Activated CD4-positive, alpha-beta T cell treated with anti-CD3 and anti-CD28 coated beads, Interleukin-2, amount 50 U/mL, for 1 hour (primary cell): ENCODE results near the gene SCN1B.
A peak's percentile ranks its signal among the peaks of the same experiment; 100 is the strongest.

Source experiments
- DNase-seq: peaks from one replicate; pipeline ENCODE4 v3.0.0-alpha.2; 2020

Gene SCN1B

DNA sequence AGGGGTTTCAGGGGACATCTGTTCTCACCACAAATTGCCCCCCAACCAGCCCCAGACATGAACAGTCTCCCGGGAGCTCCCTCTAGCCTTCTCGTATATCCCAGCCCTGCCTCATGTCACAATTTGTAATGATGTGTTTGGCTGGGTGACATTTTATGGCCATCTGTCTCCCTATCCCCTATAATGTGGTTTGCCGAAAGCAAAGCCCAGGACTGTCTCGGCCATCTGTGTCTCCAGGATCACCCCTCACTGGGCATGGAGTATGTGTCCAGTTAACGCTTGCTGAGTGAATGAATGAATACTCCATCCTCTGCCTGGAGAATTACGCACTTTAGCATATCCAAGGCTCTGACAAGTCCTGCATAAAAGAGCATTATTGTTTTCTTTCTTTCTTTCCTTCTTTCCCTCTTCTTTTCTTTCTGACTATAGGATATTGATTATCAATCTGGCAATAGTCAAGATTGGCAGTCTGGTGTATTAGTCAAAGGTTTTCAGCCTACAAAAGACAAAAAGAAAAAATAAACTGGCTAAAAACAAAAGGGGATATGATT is 26.3 kb downstream of the SCN1B start:
- no peak for DNase-seq

DNA sequence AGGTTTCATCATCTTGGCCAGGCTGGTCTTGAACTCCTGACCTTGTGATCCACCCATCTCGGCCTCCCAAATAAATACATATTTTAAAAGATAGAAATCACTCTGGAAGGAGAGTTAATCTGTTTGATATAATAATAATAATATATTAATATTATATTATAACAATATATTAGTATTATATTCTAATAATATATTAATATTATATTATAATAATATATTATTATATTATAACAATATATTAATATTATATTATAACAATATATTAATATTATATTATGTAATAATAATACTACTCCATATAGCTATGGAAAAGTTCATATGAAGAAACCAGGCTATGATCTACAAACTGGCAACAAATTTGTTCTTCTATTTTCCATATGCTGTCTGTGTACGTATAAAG is 28.1 kb downstream of the SCN1B start:
- no peak for DNase-seq

DNA sequence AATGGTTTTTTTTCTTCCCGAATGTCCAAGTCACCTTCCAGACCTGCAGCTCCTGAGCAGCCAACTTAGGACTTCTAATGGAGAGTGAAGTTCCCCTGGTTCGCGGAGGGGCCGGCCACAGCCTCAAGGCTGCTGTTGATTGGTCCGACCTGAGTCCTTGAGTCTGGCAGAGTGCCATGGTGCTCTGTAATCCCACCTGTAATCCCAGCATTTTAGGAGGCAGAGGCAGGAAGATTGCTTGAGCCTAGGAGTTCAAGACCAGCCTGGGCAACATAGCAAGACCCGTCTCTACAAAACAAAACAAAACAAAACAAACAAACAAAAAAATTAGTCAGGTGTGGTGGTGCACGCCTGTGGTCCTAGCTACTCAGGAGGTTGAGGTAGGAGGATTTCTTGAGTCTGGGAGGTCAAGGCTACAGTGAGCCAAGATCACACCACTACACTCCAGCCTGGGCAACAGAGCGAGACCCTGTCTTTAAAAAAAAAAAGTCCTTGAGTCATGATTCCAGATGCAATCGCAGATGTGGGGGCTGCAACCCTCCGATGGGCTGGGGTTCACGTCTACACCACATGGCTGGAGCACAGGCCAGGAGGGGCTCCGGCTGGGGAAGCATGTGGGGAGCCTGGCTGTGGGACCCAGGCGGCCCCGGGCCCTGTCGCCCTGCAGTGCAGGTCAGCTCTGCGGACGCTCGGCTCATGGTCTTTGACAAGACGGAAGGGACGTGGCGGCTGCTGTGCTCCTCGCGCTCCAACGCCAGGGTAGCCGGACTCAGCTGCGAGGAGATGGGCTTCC is 28.9 kb downstream of the SCN1B start:
- no peak for DNase-seq

DNA sequence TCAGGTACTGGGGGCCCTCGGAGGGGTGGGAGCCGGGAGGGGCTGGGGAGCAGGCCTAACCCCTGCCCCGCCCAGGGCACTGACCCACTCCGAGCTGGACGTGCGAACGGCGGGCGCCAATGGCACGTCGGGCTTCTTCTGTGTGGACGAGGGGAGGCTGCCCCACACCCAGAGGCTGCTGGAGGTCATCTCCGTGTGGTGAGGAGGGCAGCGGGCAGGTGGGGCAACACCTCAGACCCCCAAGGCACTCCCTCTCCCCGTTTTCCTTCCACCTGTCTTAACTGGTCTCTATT is 29.5 kb downstream of the SCN1B start:
- DNase-seq = no peak

DNA sequence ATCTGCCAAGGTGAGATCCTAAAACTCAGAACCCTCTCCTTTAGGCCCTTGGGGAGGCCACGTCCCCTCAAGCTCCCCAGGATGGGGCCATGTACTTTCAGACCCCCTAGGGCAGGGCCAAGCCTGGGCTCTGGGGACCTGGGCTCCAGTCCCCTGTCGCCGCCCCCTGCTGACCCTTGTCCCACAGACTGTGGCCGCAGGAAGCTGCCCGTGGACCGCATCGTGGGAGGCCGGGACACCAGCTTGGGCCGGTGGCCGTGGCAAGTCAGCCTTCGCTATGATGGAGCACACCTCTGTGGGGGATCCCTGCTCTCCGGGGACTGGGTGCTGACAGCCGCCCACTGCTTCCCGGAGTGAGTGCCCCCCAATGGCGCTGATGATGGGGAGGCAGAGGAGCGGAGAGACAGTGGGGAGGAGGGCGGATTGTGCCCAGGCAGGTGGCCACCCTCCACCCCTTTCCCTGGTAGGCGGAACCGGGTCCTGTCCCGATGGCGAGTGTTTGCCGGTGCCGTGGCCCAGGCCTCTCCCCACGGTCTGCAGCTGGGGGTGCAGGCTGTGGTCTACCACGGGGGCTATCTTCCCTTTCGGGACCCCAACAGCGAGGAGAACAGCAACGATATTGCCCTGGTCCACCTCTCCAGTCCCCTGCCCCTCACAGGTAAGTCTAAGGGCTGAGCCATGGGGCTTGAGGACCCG is 30.0 kb downstream of the SCN1B start:
- DNase-seq = no peak

DNA sequence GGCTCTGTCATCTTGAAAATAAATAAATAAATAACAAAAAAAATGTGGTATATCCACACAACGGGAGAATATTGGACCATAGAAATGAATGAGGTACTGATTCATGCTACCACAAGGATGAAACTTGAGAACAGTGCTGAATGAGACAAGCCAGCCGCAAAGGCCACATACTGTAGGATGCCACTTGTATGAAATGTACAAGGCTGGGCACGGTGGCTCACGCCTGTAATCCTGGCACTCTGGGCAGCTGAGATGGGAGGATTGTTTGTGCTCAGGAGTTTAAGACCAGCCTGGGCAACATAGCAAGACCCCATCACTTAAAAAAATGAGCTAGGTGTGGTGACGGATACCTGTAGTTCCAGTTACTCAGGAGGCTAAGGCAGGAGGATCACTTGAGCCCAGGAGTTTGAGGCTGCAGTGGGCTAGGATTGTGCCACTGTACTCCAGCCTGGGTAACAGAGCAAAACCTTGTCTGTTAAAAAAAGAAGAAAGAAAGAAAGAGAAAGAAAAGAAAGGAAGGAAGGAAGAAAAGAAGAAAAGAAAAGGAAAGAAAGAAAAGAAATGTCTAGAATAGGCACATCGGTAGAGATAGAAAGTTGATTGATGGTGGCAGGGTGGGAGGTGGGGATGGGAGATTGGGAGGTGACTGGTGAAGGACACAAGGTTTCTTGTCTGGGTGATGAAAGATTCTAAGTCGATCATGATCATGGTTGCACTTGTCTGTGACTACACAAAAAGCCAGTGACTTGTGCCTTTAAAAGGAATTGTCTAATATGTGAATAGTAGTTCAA is 31.5 kb downstream of the SCN1B start:
- no peak for DNase-seq

DNA sequence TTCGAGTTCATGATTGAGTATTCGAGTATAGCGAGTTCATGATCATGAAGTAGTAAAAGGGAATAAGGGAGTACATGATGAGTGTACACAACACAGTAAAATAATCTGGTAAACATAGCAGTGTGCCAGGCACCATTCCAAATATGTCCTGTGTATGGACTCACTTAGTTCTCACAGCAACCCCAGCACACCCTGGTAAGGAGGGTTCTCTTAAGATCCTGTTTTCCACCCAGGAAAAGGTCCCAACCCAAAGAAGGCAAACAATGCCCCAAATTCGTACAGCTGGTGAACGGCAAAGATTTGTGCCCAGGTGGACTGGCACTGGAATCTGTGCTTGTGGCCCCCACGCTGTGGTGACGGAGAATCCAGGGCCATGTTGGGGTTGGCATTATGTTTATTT is 32.7 kb downstream of the SCN1B start:
- no peak for DNase-seq

DNA sequence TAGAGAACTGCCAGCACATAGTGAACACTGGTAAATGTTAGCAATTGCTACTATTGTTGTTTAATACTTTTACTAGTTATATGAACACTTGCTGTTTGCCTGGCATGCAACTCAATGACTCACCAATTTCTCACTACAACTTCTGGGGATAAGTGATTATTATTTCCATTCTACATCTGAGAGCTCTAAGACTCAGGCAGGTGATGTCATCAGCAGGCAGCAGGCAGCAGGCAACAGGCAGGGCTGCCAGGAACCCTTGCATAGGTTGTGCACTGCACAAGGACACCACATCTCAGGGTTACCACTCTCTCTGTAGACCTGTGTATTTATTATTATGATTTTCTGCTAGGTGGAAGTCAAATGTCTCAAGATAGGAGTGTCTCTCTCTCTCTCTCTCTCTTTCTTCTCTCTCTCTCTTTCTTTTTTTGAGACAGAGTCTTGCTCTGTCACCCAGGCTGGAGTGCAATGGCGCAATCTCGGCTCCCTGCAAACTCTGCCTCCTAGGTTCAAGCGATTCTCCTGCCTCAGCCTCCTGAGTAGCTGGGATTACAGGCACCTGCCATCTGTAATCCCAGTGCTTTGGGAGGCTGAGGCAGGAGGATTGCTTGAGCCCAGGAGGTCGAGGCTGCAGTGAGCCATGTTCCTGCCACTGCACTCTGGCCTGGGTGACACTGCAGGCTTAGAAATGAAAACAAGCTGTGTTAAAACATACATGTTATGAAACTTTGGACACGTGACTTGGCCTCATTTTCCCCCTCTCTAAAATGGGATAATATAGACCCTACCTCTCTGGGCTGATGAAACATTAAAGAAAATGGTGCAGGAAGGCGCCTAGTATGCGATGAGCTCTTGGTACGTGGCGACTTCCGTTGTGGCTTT is 33.9 kb downstream of the SCN1B start:
- no peak for DNase-seq

DNA sequence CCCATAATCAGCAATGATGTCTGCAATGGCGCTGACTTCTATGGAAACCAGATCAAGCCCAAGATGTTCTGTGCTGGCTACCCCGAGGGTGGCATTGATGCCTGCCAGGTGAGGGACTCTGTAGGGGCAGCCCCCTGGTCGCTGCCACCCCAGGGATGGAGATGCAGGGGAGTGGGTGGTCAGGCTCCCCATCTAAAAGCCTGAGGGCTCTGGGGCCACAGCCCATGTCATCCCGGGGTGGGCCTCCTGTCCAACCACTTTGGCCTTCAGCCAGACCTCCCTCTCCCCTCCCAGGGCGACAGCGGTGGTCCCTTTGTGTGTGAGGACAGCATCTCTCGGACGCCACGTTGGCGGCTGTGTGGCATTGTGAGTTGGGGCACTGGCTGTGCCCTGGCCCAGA is 35.3 kb downstream of the SCN1B start:
- DNase-seq = no peak

DNA sequence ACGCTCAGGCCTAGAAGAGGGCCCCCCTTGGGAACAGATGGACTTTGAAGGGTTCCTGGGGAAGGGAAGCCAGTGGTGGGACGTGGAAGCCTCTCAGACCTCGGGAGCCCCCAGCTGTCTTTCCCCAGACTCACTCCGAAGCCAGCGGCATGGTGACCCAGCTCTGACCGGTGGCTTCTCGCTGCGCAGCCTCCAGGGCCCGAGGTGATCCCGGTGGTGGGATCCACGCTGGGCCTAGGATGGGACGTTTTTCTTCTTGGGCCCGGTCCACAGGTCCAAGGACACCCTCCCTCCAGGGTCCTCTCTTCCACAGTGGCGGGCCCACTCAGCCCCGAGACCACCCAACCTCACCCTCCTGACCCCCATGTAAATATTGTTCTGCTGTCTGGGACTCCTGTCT is 35.9 kb downstream of the SCN1B start:
- no peak for DNase-seq

DNA sequence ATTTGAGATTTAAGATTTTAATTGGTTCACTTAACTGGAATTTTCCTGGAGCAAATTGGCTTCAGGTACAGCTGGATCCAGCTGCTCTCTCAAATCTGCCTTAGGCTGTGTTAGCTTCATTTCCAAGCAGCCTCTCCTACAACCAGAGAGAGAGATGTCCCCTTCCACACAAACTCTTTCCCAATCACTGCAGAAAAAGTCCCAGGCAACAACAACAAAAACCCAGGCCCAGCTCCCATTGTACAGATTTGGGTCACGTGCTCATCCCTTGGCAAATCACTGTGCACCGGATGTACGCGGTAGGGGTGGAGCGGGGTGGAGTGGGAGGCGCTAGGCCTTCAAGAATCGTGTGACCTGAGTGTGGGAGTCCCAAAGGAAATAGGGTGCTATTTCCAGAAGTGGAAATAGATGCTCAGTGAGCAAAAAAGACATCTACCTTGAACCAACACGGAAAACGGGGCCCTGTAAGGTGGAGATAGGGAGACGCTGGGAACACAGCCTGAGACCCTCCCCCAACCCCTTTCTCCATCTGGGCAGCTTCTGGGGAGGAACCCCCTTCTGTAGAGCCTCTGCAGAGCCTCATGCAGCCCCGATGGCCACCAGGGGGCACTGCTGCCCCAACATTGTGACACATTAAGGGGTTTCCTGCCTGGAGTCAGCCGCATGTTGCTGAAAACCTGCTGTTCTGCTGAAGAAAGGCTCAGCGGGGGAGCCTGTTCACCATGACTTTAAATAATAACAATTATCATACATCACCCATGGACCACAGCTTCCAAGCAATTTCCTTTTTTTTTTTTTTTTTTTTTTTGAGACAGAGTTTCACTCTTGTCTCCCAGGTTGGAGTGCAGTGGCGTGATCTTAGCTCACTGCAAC is 36.7 kb downstream of the SCN1B start:
- DNase-seq = peak; percentile 92

DNA sequence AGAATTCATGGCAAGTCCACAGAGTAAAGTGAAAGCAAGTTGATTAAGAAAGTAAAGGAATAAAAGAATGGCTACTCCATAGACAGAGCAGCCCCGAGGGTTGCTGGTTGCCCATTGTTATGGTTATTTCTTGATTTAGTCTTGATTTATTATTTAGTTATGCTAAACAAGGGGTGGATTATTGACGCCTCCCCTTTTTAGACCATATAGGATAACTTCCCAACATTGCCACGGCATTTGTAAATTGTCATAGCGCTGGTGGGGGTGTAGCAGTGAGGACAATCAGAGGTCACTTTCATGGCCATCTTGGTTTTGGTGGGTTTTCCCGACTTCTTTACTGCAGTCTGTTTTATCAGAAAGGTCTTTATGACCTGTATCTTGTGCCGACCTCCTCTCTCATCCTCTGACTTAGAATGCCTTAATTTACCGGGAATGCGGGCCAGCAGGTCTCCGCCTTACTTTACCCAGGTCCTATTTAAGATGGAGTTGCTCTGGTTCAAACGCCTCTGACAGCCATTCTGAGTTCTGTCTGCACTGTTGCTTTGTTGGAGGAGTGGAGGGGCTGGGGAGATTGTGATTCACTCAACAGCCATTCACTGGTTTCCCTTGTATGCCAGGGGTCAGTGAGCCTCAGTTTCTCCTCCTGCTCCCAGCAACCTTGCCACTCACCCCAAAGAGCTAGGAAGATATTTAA is 38.8 kb downstream of the SCN1B start:
- no peak for DNase-seq

DNA sequence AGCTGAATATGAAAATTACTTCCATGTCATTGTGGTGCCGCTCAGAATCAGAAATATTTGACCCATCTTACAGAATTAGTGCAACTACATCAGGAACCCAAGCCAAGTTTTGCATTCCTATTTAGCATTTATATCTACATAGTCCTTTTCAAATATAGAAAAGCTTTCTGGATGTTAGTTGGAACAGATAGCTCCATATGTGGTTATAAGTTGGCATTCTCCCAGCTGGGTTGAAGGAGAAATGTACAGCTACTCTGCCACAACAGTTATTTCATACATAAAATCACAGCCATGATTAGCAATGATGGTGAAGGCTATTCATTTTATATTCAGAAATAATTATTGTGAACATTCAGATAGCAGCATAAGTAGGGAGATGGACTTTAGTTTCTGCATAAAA is 39.4 kb downstream of the SCN1B start:
- no peak for DNase-seq

DNA sequence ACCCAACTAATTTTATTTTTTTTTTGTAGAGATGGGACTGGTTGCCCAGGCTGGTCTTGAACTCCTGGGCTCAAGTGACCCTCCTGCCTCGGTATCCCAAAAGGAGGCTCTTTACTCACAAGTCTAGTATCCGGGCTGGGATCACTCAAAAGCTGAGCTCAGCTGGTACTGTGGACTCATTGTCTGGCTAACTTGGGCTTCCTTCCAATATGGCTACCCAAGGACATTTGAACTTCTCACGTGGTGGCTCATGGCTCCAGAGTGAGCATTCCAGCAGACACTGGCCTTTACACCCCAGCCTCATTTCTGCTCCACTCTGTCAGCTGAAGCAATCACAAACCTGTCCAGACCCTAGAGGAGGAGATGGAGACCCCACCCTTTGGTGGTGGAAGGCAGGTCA is 40.2 kb downstream of the SCN1B start:
- no peak for DNase-seq

DNA sequence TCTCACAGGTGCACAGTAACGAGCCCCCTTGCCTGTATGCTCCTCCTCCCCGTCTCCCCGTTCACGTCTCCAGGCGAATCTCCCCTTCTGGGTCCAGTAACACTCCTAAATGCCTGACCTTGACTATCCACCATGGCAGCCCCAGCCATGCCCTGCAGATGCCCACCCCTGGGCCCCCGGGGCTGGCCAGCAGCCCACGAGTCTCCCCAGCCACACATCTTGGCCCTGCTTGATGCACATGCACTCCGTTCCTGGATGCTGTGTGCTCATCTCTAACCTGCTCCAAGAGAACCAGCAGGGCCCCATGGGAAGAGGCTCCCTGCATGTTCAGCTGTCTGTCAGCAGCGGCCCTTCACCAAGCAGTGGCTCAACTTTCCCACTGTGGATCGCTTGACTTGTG is 43.2 kb downstream of the SCN1B start:
- DNase-seq = no peak

DNA sequence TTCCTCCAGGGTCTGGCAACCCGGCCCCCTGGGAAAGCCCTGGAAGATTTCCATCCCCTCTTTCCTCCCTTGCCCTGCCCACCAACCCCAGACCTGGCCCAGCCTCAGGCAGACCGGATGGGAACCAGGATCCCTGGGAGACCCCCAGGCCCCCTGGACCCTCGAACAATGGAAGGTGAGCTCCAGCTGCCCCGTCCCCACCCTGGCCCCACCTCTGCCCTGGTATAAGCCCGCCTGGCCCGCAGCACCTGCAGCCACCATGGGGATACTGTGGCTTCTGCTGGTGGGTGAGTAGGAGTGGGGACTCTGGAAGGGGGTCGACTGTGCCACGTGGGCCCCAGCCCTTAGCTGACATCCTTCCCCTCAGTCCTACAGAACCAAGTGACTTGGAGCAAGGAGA is 43.7 kb downstream of the SCN1B start:
- no peak for DNase-seq

DNA sequence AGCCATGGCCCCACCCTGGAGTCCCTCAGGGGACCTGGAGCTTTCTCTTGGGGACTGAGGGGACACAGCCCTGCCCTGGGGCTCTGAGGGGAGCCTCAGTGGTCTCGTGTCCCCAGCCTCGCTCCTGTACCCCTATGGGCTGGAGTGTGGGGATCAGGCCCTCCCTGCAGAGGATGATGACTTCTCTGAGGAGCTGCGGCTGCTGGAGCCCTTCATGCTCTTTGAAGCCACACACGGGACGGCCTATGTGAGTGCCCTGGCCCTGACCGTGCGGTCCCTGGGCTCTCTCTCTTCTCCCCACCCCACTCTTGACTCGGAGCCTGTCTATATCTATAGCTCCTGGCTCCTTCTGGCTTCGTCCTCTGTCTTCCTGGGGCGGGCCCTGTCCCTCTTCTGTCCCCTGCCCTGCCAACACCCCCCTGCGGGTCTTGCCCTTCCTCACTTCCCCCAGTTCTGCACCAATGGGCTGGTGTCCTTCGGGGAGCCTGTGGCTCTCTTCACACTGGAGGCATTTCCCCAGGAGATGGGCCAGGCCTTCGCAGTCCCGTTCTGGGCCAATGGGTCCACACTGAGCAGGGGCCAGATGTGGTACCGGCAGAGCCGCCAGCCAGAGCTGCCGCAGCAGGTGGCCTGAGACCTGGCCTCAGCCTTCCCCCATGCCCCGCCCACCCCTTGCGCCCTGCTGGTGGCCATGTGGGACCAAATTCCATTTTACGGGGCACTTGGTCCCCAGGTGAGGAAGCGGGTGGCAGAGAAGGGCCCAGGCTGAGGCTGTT is 44.3 kb downstream of the SCN1B start:
- no peak for DNase-seq

DNA sequence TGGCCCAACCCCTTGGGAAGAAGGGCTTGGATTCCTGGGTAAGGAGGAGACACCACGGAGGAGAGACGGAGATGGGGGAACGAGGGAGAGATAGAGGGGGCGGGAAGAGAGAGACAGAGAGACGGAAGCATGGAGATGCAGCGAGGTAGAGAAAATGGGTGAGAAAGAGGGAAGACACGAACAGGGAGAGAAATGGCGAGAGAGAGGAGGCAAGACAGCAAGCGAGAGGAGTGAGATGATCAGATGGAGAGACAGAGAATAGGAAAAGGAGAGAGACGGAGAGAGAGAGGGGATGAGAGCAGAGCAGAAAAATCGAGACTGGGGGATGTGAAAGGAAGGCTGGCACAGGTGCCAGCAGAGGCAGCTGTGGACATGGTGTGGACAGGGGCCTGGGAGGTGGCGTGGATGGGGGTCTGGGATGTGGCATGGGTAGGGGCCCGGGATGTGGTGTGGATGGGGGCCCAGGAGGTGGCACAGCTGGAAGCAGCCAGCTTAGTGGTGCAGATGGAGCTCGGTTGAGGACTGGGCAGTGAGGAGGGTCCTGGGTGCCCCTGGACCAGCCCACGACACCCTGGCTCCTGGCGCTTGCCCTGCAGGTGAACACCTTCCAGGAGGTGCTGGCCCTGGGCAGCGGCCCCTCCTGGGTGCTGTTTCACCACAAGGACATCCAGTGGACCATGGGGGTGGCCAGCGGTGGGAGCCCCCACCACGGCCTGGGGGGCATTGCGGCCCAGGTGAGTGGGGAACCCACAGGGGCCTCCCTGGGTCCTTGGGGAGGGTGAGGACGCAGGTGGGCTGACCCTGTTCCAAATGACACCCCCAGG is 45.1 kb downstream of the SCN1B start:
- no peak for DNase-seq

DNA sequence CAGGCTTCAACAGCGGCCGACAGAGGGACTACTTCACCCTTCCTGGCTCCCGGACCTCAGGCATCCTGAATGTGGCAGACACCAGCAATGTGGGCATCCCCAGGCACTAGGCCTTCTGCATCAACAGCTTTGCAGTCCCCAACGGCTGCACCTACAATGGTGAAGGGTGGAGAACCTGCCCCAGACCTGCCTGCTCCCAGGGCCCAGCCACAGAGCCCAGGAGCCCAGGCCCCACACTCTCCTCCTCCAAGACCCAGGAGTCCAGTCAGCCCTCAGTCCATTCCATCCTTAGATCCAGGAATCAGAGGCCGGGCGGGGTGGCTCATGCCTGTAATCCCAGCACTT is 45.7 kb downstream of the SCN1B start:
- DNase-seq = no peak

DNA sequence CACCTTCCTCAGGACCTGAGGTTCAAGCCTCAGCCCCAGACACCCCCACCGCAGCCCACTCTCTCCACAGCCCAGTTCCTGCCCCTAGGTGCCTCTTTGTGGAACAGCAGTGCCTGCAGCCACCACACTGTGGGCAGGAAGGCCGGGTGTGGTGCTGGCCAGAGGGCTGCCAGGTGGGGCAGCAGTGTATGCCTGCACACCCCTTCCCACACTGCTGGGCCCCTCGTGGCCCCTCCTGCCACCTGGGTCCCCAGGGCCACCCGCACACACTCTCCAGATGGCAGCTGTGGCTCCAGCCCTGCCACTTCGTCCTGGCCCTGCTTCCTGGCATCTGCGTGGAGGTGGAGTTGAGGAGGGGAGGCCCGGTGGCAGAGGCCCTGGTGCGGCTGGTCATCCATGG is 46.4 kb downstream of the SCN1B start:
- DNase-seq = no peak
